ENCODE results near the gene TTYH1. TPM values are rescaled to one million over a fixed set of nuclear protein-coding genes. Genes with fewer than 3 reads are reported as not detected.
A peak's percentile ranks its signal among the peaks of the same experiment; 100 is the strongest.

TTYH1 gene
- total RNA-seq, 1 donor from 2014 or later = 10.4 TPM

DNA sequence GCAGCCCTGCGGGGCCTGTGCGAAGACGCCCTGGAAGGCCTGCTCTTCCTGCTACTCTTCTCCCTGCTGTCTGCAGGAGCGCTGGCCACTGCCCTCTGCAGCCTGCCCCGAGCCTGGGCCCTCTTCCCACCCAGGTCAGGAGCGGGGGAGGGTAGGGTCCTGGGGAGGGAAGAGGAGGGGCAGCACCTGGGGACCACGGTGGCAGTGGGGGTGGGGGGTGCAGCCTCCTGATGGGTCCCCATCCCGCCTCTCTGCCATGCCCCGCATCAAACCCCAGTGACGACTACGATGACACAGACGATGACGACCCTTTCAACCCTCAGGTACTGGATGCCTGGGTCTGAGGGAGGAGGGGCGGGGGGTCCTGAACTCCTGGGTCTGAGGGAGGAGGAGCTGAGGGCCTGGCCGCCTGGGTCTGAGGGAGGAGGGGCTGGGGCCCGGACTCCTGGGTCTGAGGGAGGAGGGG lies 20.3 kb downstream of the TTYH1 start:
- Mint-ChIP-seq H3K27me3 (ENCODE audit: unreplicated experiment) (peaks cover 3% of the 10 kb centered on the region), H3K4me1 (ENCODE audit: unreplicated experiment) (peaks cover 7% of the 10 kb centered on the region), H3K9me3 (ENCODE audit: unreplicated experiment) (no peaks in the 10 kb centered on the region), H3K4me3 (ENCODE audit: unreplicated experiment) (no peak overlapping the region), H3K36me3 (ENCODE audit: low read depth, unreplicated experiment) (no peaks in the 10 kb centered on the region), H3K27ac (ENCODE audit: unreplicated experiment) (no peak overlapping the region)
- no peak for DNase-seq (ENCODE audit: low spot score)
- TF ChIP-seq, protein P1, sequence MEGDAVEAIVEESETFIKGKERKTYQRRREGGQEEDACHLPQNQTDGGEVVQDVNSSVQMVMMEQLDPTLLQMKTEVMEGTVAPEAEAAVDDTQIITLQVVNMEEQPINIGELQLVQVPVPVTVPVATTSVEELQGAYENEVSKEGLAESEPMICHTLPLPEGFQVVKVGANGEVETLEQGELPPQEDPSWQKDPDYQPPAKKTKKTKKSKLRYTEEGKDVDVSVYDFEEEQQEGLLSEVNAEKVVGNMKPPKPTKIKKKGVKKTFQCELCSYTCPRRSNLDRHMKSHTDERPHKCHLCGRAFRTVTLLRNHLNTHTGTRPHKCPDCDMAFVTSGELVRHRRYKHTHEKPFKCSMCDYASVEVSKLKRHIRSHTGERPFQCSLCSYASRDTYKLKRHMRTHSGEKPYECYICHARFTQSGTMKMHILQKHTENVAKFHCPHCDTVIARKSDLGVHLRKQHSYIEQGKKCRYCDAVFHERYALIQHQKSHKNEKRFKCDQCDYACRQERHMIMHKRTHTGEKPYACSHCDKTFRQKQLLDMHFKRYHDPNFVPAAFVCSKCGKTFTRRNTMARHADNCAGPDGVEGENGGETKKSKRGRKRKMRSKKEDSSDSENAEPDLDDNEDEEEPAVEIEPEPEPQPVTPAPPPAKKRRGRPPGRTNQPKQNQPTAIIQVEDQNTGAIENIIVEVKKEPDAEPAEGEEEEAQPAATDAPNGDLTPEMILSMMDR (IDR thresholded peaks at IDR 0.05; ENCODE audit: unreplicated experiment) = no peak

DNA sequence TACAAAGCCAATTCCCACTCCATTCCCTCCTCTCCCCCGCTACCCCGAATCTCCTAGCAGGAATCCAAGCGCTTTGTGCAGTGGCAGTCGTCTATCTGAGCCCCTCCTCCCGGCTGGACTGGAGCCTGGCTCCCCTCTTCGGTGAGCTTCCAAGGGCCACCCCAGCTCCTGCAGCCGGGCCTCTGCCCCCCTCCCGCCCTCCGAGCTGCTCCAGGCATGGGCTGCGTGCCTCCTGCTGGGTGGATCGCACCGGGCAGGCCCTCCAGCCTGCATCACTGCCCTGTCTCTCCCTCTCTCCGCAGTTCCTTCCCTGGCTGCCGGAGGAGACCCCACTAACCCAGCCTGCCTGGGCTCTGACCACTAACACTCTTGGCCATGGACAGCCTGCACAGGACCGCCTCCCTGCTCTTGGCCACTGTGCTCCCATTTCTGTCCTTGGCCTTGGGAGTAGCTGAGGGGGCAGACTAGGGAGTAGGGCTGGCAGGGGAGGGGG lies 20.8 kb downstream of the TTYH1 start:
- Mint-ChIP-seq H3K27ac (ENCODE audit: unreplicated experiment) (peak overlapping the region; percentile 9), H3K27me3 (ENCODE audit: unreplicated experiment) (peaks cover 3% of the 10 kb centered on the region), H3K36me3 (ENCODE audit: low read depth, unreplicated experiment) (no peaks in the 10 kb centered on the region), H3K9me3 (ENCODE audit: unreplicated experiment) (no peaks in the 10 kb centered on the region), H3K4me1 (ENCODE audit: unreplicated experiment) (peaks cover 6% of the 10 kb centered on the region), H3K4me3 (ENCODE audit: unreplicated experiment) (no peak overlapping the region)
- TF ChIP-seq, protein P1 (IDR thresholded peaks at IDR 0.05; ENCODE audit: unreplicated experiment) = no peak
- no peak for DNase-seq (ENCODE audit: low spot score)

DNA sequence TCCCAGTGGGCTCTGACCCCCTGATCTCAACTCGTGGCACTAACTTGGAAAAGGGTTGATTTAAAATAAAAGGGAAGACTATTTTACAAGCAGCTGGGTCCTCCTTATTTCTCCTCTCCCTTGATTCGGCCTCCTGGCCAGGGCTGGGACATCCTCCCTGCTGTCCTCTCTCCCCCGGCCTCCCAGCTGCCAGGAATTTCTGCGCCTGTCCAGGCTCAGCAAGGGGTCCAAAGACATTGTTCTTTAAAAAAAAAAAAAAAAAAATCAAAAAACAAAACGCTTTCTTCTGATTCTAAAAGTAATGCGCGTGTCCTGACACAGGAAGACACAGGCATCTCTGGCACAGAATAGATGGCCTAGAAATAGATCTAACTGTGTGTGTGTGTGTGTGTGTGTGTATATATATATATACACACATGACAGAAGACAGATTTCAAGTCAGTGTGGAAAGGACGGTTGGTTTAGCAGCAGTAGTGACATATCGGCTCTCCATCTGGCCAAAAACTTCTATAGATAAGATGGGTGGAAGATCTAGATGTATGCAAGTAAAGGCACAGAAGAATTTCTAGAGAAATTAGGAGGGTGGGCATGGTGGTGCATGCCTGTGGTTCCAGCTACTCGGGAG lies 21.5 kb downstream of the TTYH1 start:
- peaks cover 2% of the 10 kb centered on the region for H3K4me1 Mint-ChIP-seq (ENCODE audit: unreplicated experiment)
- no peaks in the 10 kb centered on the region for H3K9me3 Mint-ChIP-seq (ENCODE audit: unreplicated experiment)
- H3K4me3 Mint-ChIP-seq (ENCODE audit: unreplicated experiment) = peak overlapping the region; percentile 19
- DNase-seq (ENCODE audit: low spot score) = no peak
- peak overlapping the region; percentile 9 for H3K27ac Mint-ChIP-seq (ENCODE audit: unreplicated experiment)
- H3K27me3 Mint-ChIP-seq (ENCODE audit: unreplicated experiment) = no peaks in the 10 kb centered on the region
- TF ChIP-seq, protein P1 (IDR thresholded peaks at IDR 0.05; ENCODE audit: unreplicated experiment) = no peak
- no peaks in the 10 kb centered on the region for H3K36me3 Mint-ChIP-seq (ENCODE audit: low read depth, unreplicated experiment)

DNA sequence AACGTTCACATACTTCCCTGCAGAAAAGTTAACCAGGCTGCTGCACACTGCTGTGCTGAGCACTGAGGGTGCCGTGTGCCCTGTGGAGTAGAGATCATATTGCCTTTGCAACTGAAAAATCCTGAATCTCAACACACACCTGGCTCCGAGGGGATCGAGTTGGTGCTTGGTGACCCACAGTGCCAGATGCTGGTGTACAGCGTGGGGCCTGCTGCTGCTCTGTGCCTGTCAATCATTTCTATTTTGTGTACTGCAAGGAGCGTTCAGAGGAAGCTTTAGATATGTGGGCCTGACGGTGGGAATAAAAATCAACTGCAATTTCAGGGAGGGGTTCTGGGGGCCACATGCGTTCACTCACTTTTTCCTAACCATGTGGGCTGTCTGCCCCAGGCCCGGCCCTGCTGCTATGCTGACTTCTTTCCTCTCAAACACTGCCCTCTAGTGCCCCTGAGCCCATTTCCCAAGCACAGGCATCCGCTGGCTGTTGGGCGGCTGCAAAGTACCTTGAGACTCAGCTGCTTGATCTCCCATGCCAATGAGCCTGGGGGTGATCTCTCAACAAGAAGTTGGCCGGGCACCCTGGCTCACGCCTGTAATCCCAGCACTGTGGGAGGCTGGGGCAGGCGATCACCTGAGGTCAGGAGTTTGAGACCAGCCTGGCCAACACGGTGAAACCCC lies 24.0 kb downstream of the TTYH1 start:
- Mint-ChIP-seq H3K36me3 (ENCODE audit: low read depth, unreplicated experiment) (peaks cover 9% of the 10 kb centered on the region), H3K9me3 (ENCODE audit: unreplicated experiment) (no peaks in the 10 kb centered on the region), H3K27me3 (ENCODE audit: unreplicated experiment) (no peaks in the 10 kb centered on the region), H3K27ac (ENCODE audit: unreplicated experiment) (no peak overlapping the region), H3K4me1 (ENCODE audit: unreplicated experiment) (no peaks in the 10 kb centered on the region), H3K4me3 (ENCODE audit: unreplicated experiment) (no peak overlapping the region)
- TF ChIP-seq, protein P1 (IDR thresholded peaks at IDR 0.05; ENCODE audit: unreplicated experiment) = no peak
- peak; percentile 66 for DNase-seq (ENCODE audit: low spot score)

DNA sequence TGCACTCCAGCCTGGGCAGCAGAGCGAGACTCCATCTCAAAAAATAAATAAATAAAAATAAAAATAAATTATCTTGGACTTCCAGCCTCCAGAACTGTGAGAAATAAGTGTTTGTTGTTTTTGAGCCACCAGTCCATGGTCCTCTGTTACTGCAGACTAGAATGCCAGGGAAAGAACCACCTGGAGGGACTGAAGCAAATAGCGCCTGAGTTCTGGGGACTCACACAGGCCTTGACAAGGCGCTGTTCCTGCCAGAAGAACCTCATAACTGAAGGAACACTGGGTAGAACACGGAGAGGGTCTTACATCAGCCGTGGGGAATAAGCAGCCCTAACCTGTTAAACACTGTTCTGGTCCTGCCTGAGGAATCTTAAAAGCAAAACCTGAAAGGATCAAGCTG lies 25.4 kb downstream of the TTYH1 start:
- TF ChIP-seq, protein P1 (IDR thresholded peaks at IDR 0.05; ENCODE audit: unreplicated experiment) = no peak
- H3K4me1 Mint-ChIP-seq (ENCODE audit: unreplicated experiment) = no peaks in the 10 kb centered on the region
- no peaks in the 10 kb centered on the region for H3K9me3 Mint-ChIP-seq (ENCODE audit: unreplicated experiment)
- H3K36me3 Mint-ChIP-seq (ENCODE audit: low read depth, unreplicated experiment) = peaks cover 9% of the 10 kb centered on the region
- no peak overlapping the region for H3K27ac Mint-ChIP-seq (ENCODE audit: unreplicated experiment)
- no peak for DNase-seq (ENCODE audit: low spot score)
- no peaks in the 10 kb centered on the region for H3K27me3 Mint-ChIP-seq (ENCODE audit: unreplicated experiment)
- H3K4me3 Mint-ChIP-seq (ENCODE audit: unreplicated experiment) = no peak overlapping the region

Data from endothelial cell (in vitro differentiated cells).